ENCODE measurements around the gene FYTTD1. TPM values are rescaled to one million over a fixed set of nuclear protein-coding genes. Genes with fewer than 3 reads are reported as not detected.
"Not testable (repeated sequence)": the region's sequence is repeated elsewhere in the genome, so short reads cannot be mapped to it uniquely, and the experiment has no call there.

Gene FYTTD1
- 87.5 TPM for total RNA-seq
- long read RNA-seq, full-length matches to known transcripts, result 163 of 228 reads
- long read RNA-seq, partial matches to known transcripts, result 14 of 228 reads
- long read RNA-seq, other reads (novel, unspliced or antisense), result 51 of 228 reads

- intact Hi-C loops (cut with DNase I), result loop anchor here (2.0 to 5.0 kb wide), 3 partner anchors 13 to 43 kb away; partner anchors contain the start of genes LRCH3 and RUBCN
- DNase-seq (ENCODE audit: low spot score), result peak; percentile 97
These were observed at the start of gene FYTTD1 for GRCh38 chr3:197749601-197750395. FYTTD1 (plus strand) TSS chr3:197749883; CDS start chr3:197749972, 89 bp downstream.

DNA sequence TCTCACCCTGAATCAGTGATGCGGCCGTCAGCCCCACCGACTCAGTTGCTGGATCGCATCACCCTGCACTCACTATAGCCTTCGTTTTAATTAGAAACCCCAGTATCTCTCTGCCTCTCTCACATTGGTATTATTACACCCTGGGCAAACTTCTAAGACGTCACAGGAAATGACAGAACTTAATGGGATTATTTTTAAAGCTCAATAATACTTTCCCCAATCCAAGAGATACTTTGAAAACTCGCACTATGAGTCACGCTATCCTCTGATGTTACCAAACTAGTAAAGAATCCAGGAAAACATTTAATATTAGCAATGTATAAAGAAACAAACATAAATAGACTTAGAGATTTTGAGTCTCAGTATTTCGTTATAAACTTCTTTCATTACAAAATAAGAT lies 49.6 kb upstream of the FYTTD1 start:
- intact Hi-C loops (cut with DNase I), result no loop called here
- no peak for DNase-seq (ENCODE audit: low spot score)

DNA sequence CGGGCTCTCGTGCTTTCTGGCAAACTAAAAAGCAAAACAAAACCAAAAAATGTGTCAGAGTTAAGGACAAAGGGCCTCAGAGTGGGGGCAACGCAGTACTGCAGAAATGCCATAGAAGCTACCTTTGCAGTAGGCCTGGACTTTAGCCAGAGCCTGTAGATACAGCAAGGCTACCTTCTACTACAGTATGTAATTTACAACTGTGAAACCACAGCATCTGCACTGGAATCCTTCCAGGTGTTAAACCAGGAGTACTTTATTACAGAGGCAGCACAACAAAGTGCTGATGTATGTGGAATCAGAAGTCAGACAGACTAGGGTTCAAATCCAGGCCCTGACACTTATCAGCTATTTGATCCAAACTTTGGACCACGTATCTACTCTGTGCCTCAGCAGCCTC lies 47.8 kb upstream of the FYTTD1 start:
- intact Hi-C loops (cut with DNase I), result no loop called here
- no peak for DNase-seq (ENCODE audit: low spot score)

DNA sequence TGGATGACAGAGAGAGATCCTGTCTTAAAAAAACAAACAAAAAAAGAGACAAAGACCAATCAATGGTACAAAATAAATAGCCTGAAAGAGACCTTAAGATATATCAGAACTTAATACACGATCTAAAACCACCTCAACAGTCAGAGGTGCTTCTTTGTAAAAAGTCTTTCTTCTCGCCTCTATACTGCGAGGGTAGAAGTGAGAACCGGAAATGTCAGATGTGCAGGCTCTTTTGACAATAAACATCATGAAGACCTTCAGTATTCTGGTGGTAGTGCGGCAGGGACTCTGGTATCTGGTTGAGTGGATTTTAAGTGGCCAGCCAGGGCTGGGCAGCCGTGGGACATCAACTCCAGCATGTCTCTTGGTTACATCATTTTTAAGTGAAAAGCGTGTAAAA lies 43.0 kb upstream of the FYTTD1 start:
- no peak for DNase-seq (ENCODE audit: low spot score)
- intact Hi-C loops (cut with DNase I), result no loop called here

DNA sequence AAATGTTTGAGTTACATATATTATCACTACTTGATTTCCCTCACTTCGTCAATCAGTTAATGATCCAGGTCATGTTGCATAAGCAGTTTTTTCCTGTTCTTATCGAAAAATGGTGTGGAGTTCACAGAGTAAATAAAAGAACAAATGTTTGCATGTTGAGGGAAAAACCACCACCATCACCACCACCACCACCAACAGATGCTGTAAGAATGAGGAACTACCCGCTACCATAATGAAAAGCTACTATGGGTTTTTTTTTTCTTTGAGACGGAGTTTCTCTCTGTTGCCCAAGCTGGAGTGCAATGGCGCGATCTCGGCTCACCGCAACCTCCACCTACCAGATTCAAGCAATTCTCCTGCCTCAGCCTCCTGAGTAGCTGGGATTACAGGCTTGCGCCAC lies 40.5 kb upstream of the FYTTD1 start:
- intact Hi-C loops (cut with DNase I), result no loop called here
- DNase-seq (ENCODE audit: low spot score), result no peak

DNA sequence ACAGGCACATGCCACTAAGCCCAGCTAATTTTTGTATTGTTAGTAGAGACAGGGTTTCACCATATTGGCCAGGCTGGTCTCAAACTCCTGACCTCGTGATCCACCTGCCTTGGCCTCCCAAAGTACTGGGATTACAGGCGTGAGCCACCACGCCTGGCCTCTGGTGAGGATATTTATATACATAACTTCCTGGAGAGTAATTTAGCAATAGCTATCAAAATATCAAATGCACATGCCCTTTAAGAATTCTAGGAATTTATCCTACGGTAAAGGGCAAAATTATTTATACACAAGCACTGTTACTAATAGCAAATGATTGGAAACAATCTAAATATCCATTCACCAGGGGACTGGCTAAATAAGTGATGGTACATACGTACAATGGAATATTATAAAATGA lies 38.7 kb upstream of the FYTTD1 start:
- intact Hi-C loops (cut with DNase I); DNase-seq (ENCODE audit: low spot score): not testable (repeated sequence)

- intact Hi-C loops (cut with DNase I), result loop anchor here (2.0 kb wide), 1 partner anchor 37 kb away; the partner anchor contains the start of gene FYTTD1
- peak; percentile 92 for DNase-seq (ENCODE audit: low spot score)
These were observed 37.5 kb upstream of the FYTTD1 start for GRCh38 chr3:197711973-197712707.

GRCh38 chr3:197713477-197713822 lies 36.2 kb upstream of the FYTTD1 start:
- DNase-seq (ENCODE audit: low spot score), result no peak
- intact Hi-C loops (cut with DNase I), result loop anchor here (2.0 kb wide), 1 partner anchor 35 kb away; the partner anchor contains the start of gene FYTTD1

DNA sequence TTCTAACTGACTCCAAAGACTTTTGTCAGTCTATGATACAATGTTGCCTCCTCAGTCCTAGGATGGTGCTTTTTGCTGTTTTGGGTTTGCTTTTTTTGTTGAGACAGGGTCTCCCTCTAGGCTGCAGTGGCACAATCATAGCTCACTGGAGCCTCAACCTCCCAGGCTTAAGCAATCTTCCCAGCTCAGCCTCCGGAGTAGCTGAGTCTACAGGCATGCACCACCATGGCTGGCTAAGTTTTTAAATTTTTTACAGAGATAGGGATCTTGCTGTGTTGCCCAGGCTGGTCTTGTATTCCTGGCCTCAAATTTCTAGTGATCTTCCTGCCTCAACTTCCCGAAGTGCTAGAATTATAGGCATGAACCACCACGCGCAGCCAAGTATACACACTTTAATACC lies 35.4 kb upstream of the FYTTD1 start:
- no peak for DNase-seq (ENCODE audit: low spot score)
- intact Hi-C loops (cut with DNase I), result no loop called here

DNA sequence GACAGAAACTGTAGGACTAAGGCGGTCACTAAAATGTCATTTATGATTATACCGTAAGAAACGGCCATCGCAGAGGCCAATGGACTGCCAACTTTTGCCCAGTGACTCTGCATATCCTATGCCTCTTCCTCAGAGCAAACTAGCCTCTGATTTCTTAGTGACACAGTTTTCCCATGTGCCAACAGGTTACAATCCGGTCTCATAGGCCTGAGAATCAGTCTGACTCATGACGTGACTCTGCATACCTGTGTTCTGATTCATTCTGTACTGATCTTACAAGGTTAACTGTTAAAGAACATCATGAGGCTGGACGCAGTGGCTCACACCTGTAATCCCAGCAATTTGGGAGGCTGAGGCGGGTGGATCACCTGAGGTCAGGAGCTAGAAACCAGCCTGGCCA lies 30.8 kb upstream of the FYTTD1 start:
- DNase-seq (ENCODE audit: low spot score), result no peak
- intact Hi-C loops (cut with DNase I), result no loop called here

- intact Hi-C loops (cut with DNase I), result no loop called here
- no peak for DNase-seq (ENCODE audit: low spot score)
These were observed 29.0 kb upstream of the FYTTD1 start for GRCh38 chr3:197720694-197721093.

GRCh38 chr3:197722734-197723133 lies 26.9 kb upstream of the FYTTD1 start:
- no peak for DNase-seq (ENCODE audit: low spot score)

DNA sequence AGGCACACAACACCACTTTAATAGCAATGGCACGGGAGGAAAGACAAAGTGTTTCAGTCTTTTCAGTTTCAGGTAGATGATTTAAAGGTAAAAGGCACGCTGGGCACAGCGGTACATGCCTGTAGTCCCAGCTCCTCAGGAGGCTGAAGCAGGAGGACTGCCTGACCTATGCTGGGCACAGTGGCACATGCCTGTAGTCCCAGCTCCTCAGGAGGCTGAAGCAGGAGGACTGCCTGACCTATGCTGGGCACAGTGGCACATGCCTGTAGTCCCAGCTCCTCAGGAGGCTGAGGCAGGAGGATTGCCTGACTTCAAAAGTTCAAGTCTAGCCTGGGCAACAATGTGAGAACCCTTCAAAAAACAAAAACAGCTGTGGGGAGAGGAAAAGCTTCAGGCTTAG lies 21.8 kb upstream of the FYTTD1 start:
- DNase-seq (ENCODE audit: low spot score); intact Hi-C loops (cut with DNase I): not testable (repeated sequence)

More at GRCh38 chr3:197722734-197723133, 26.9 kb upstream of the FYTTD1 start:
- intact Hi-C loops (cut with DNase I), result no loop called here

DNA sequence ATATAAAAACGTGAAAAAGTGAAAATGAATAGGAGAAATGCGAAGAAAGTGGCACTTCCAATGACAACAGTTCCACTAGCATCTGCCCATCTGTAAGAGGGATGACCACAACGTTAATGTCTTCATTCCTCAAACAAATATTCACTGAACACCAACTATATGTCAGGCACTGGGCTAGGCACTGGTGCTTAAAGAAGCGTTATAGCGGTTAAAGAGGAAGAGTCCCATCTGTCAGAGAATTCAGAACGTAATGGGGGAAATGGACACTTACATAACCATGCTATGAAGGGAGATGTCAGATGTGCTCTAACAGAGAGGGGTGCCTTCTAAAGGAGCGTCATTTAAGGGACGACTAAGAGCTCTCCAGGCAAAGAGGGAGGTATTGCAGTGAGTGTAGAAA lies 21.2 kb upstream of the FYTTD1 start:
- no peak for DNase-seq (ENCODE audit: low spot score)
- intact Hi-C loops (cut with DNase I), result no loop called here

DNA sequence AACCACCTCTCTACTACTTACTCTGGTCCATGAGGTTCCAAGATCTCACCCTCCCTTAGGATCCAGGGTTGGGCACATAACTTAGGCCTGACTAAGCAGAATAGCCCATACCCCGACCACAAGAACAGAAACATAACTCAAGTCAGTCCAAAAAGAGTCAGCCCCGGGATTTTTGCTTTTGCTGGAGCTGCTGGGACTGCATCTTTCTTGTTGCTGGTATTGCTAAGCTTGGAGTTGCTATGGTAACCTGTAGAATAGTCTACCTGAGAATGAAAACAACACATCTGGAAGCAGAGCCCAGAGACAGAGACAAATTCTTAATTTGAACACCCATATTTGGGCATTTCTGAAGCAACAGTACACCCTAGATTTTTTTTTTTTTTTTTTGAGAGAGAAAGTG lies 19.5 kb upstream of the FYTTD1 start:
- intact Hi-C loops (cut with DNase I), result no loop called here
- DNase-seq (ENCODE audit: low spot score), result no peak

- DNase-seq (ENCODE audit: low spot score); intact Hi-C loops (cut with DNase I): not testable (repeated sequence)
These were observed 18.9 kb upstream of the FYTTD1 start for GRCh38 chr3:197730770-197731169.

GRCh38 chr3:197731483-197731882 lies 18.2 kb upstream of the FYTTD1 start:
- DNase-seq (ENCODE audit: low spot score); intact Hi-C loops (cut with DNase I): not testable (repeated sequence)

DNA sequence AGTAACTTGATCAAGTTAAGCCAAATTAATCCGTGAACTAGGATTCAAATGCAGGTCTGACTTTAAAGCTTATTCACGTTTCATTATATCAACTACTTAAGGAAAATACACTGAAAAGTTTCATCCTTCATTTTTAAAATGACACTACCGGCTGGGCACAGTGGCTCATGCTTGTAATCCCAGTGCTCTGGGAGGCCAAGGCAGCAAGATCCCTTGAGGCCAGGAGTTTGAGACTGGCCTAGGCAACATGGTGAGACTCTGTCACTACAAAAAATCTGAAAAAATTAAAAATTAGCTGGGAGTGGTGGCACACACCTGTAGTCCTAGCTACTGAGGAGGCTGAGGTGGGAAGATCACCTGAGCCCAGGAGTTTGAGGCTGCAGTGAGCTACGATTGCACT lies 16.6 kb upstream of the FYTTD1 start:
- no peak for DNase-seq (ENCODE audit: low spot score)
- intact Hi-C loops (cut with DNase I), result no loop called here

DNA sequence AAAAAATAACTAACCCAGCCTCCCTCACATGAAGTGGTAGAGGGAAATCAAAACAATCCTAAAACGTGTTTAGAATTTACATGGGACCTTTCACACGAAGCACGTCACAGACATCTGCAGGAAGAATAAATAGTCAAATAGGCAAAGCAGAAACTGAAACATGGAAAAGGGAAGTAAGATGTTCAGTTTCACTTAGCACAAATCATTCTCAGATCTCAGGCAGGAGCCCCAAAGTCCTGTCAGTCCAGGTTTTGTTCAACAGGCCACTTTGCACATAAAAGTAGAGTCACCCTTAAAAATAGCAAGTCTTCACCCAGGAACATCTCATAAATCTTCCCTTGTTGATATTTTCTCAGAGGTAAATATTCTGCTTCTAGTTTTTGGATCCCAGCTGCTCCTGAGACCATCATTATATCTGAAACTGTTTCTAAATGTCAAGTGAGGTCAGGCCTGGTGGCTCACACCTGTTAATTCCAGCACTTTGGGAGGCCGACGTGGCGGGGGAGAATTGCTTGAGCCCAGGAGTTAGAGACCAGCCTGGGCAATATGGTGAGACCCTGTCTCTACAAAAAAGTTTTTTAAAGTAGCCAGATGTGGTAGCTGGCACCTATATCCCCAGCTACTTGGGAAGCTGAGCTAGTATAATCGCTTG lies 14.9 kb upstream of the FYTTD1 start:
- intact Hi-C loops (cut with DNase I), result no loop called here
- no peak for DNase-seq (ENCODE audit: low spot score)

GRCh38 chr3:197736010-197736490 lies 13.6 kb upstream of the FYTTD1 start:
- no peak for DNase-seq (ENCODE audit: low spot score)
- intact Hi-C loops (cut with DNase I), result loop anchor here (2.0 kb wide), 1 partner anchor 15 kb away; no protein-coding TSS in a partner anchor
